SK-N-SH treated with all-trans-retinoic acid at 6 μM for 48 hours (cell line): ENCODE measurements around the gene SELENON.

Experiments
- ESRRG ChIP-seq: fragments of 250-450 bp; sonication (Bioruptor Pico); IDR thresholded peaks from 2 replicates; pipeline ENCODE4 v1.6.1; 2021; ENCODE audit warnings: mild to moderate bottlenecking

SELENON gene

DNA sequence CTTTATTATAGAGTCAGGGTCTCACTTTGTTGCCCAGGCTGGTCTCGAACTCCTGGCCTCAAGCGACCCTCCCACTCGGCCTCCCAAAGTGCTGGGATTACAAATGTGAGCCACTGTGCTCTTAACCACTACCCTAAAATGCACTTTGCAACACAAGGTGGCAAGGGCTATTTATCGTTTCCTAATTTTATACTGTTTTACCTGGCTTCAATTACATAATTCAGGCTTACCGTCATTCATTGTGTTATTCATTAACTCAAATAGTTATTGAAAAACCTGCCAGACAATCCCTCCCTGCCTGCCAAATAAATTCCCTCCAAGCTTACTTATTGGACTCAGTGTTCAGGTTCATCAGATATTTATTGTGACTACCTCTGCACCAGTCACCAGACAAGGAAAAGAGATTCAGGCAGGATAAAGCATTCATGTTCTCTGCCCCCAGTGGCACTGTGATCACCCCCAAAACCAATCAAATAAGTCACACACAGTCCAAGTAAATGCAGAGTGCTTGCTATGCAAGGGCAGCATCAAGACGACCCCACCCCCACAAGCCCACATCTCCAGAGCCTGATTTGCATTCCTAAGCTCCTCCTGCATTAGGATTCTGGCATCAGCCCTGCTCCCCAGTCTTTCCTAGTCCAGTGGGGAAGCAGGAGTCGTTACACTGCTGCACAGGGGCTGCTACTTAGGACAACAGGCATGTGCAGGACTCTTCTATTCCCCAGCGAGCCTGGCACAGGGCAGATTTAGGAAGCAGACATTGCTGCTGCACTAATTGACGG is 67.4 kb downstream of the SELENON start (continued):
- no peak for TF ChIP-seq ESRRG (CRISPR knock-in tag)
